ENCODE data around the gene C19orf25.
"Not testable (repeated sequence)": the region's sequence is repeated elsewhere in the genome, so short reads cannot be mapped to it uniquely, and the experiment has no call there.

Gene C19orf25

GRCh38 chr19:1478934-1479707 lies at the start of gene C19orf25:
C19orf25 (minus strand) TSS chr19:1479215; CDS start chr19:1478903, 312 bp downstream.
- peak; percentile 89 to 90 for DNase-seq

- no peak for DNase-seq
These were observed 48.8 kb upstream of the C19orf25 start for GRCh38 chr19:1527650-1528309.

GRCh38 chr19:1526979-1527649 lies 48.1 kb upstream of the C19orf25 start:
- DNase-seq, result no peak

GRCh38 chr19:1526066-1526778 lies 47.2 kb upstream of the C19orf25 start:
- no peak for DNase-seq

- no peak for DNase-seq
These were observed 46.3 kb upstream of the C19orf25 start for GRCh38 chr19:1525343-1525742.

- no peak for DNase-seq
These were observed 45.9 kb upstream of the C19orf25 start for GRCh38 chr19:1524972-1525325.

- DNase-seq, result no peak
These were observed 45.4 kb upstream of the C19orf25 start for GRCh38 chr19:1524287-1524971.

- DNase-seq, result no peak
These were observed 44.6 kb upstream of the C19orf25 start, which contains the start of gene PLK5 for GRCh38 chr19:1523412-1524286. PLK5 (plus strand) TSS chr19:1524077; CDS start chr19:1526997, 2,920 bp downstream.

GRCh38 chr19:1522838-1523237 lies 43.8 kb upstream of the C19orf25 start:
- DNase-seq, result no peak

- DNase-seq, result no peak
These were observed 43.0 kb upstream of the C19orf25 start for GRCh38 chr19:1522061-1522460.

GRCh38 chr19:1521636-1522035 lies 42.6 kb upstream of the C19orf25 start:
- DNase-seq, result no peak

GRCh38 chr19:1520203-1520780 lies 41.3 kb upstream of the C19orf25 start:
- no peak for DNase-seq

- DNase-seq, result not testable (repeated sequence)
These were observed 40.8 kb upstream of the C19orf25 start for GRCh38 chr19:1519802-1520201.

- no peak for DNase-seq
These were observed 39.5 kb upstream of the C19orf25 start for GRCh38 chr19:1518471-1518870.

GRCh38 chr19:1516395-1516753 lies 37.4 kb upstream of the C19orf25 start:
- no peak for DNase-seq

- no peak for DNase-seq
These were observed 36.1 kb upstream of the C19orf25 start for GRCh38 chr19:1514986-1515721.

GRCh38 chr19:1514295-1514661 lies 35.3 kb upstream of the C19orf25 start:
- no peak for DNase-seq

- DNase-seq, result peak; percentile 57 to 62
These were observed 34.7 kb upstream of the C19orf25 start for GRCh38 chr19:1513499-1514294.

- peak; percentile 35 to 40 for DNase-seq
These were observed 33.9 kb upstream of the C19orf25 start, which contains the start of gene ADAMTSL5 for GRCh38 chr19:1512671-1513498. ADAMTSL5 (minus strand) TSS chr19:1513019; CDS start chr19:1510943, 2,076 bp downstream.

All from activated CD4-positive, alpha-beta T cell treated with anti-CD3 and anti-CD28 coated beads, Interleukin-2, amount 50 U/mL, for 4 hours (primary cell).